DOHH2 (cell line): ENCODE data around the gene PCSK7.
A peak's percentile ranks its signal among the peaks of the same experiment; 100 is the strongest.

Experiments
- H3F3A ChIP-seq: fragments of 200-600 bp; sonication (generic), shearing (Covaris generic); 2 replicates; pipeline ENCODE4 v1.6.0; 2016; ENCODE audit warnings: antibody characterized with exemption, mild to moderate bottlenecking; ENCODE audit not compliant: control insufficient read depth, insufficient read depth
- H3K27ac ChIP-seq: fragments of 200-600 bp; sonication (generic); 2 replicates; pipeline ENCODE4 v1.5.1; 2014; ENCODE audit warnings: low read depth, mild to moderate bottlenecking, low read length, moderate library complexity
- H3K27me3 ChIP-seq: fragments of 200-600 bp; sonication (generic); 2 replicates; pipeline ENCODE4 v1.6.1; 2014; ENCODE audit warnings: mild to moderate bottlenecking, low read length, mixed read lengths; ENCODE audit not compliant: control insufficient read depth
- H3K36me3 ChIP-seq: fragments of 200-600 bp; sonication (generic); 2 replicates; pipeline ENCODE4 v1.6.1; 2014; ENCODE audit warnings: mild to moderate bottlenecking, low read length, moderate library complexity, mixed read lengths; ENCODE audit not compliant: control insufficient read depth
- H3K4me1 ChIP-seq: fragments of 200-600 bp; sonication (generic); 2 replicates; pipeline ENCODE4 v1.6.1; 2014; ENCODE audit warnings: mild to moderate bottlenecking, low read length, mixed read lengths; ENCODE audit not compliant: control insufficient read depth
- H3K4me2 ChIP-seq: fragments of 200-600 bp; sonication (generic); 2 replicates; pipeline ENCODE4 v1.6.0; 2014; ENCODE audit warnings: mild to moderate bottlenecking, low read length, moderate library complexity
- H3K4me3 ChIP-seq: fragments of 200-600 bp; sonication (generic); 2 replicates; pipeline ENCODE4 v1.5.1; 2014; ENCODE audit warnings: mild to moderate bottlenecking, low read length, mixed read lengths
- H3K79me2 ChIP-seq: fragments of 200-600 bp; sonication (generic); 2 replicates; pipeline ENCODE4 v1.6.1; 2014; ENCODE audit warnings: mild to moderate bottlenecking, low read length, mixed read lengths; ENCODE audit not compliant: control insufficient read depth
- H3K9me2 ChIP-seq: fragments of 200-600 bp; sonication (generic); replicated peaks from 2 replicates; pipeline ENCODE4 v1.6.1; 2014; ENCODE audit warnings: mild to moderate bottlenecking, low read length, mixed read lengths; ENCODE audit not compliant: control insufficient read depth
- H3K9me3 ChIP-seq: fragments of 200-600 bp; sonication (generic); 2 replicates; pipeline ENCODE4 v1.6.1; 2014; ENCODE audit warnings: antibody characterized with exemption, low read length, mixed read lengths; ENCODE audit not compliant: control insufficient read depth, insufficient read depth
- H4K20me1 ChIP-seq: fragments of 200-600 bp; sonication (generic); 2 replicates; pipeline ENCODE4 v1.6.0; 2014; ENCODE audit warnings: low read depth, mild to moderate bottlenecking, antibody characterized with exemption, low read length, moderate library complexity; ENCODE audit not compliant: control insufficient read depth, insufficient read depth
- EZH2phosphoT487 ChIP-seq: fragments of 200-600 bp; sonication (generic); IDR thresholded peaks from 2 replicates; pipeline ENCODE4 v1.6.1; 2017; ENCODE audit warnings: borderline replicate concordance, mild to moderate bottlenecking, antibody characterized with exemption, low read length, moderate library complexity, mixed read lengths
- TF ChIP-seq, protein P1 (sequence below): fragments of 200-600 bp; sonication (generic); IDR thresholded peaks from one replicate; pipeline ENCODE4 v1.5.1; 2014; ENCODE audit warnings: antibody characterized with exemption, mild to moderate bottlenecking, low read depth, low read length; ENCODE audit not compliant: poor library complexity, severe bottlenecking

Gene PCSK7

DNA sequence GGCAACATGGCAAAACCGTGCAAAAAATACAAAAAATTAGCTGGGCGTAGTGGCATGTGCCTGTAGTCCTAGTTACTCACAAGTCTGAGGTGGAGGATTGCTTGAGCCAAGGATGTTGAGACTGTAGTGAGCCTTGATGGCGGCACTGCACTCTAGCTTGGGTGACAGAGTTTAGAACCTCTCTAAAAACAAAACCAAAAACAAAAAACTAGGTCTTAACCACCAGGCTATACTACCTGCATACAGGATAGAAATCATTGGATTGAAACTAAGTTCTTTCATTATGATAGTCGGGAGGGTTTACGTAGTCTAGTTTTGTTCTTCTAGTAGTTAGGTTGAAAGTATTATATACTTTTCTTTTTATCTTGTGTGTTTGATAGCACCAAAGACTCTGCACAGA, 6.3 kb upstream of the PCSK7 start:
- no peak overlapping the region for H3K27ac ChIP-seq
- H3K36me3 ChIP-seq: peaks cover 19% of the 10 kb centered on the region
- no peaks in the 10 kb centered on the region for H3K27me3 ChIP-seq
- no peak overlapping the region for H3K4me3 ChIP-seq
- H3K9me2 ChIP-seq: no peaks in the 10 kb centered on the region
- H3F3A ChIP-seq: peaks cover 5% of the 10 kb centered on the region; the same call in 1 of the 2 replicates
- no peaks in the 10 kb centered on the region for H3K9me3 ChIP-seq
- TF ChIP-seq EZH2phosphoT487: no peak
- TF ChIP-seq, protein P1, sequence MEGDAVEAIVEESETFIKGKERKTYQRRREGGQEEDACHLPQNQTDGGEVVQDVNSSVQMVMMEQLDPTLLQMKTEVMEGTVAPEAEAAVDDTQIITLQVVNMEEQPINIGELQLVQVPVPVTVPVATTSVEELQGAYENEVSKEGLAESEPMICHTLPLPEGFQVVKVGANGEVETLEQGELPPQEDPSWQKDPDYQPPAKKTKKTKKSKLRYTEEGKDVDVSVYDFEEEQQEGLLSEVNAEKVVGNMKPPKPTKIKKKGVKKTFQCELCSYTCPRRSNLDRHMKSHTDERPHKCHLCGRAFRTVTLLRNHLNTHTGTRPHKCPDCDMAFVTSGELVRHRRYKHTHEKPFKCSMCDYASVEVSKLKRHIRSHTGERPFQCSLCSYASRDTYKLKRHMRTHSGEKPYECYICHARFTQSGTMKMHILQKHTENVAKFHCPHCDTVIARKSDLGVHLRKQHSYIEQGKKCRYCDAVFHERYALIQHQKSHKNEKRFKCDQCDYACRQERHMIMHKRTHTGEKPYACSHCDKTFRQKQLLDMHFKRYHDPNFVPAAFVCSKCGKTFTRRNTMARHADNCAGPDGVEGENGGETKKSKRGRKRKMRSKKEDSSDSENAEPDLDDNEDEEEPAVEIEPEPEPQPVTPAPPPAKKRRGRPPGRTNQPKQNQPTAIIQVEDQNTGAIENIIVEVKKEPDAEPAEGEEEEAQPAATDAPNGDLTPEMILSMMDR: no peak
- peaks cover 9% of the 10 kb centered on the region for H3K79me2 ChIP-seq
- no peak overlapping the region for H3K4me2 ChIP-seq
- no peaks in the 10 kb centered on the region for H4K20me1 ChIP-seq
- peaks cover 10% of the 10 kb centered on the region for H3K4me1 ChIP-seq

DNA sequence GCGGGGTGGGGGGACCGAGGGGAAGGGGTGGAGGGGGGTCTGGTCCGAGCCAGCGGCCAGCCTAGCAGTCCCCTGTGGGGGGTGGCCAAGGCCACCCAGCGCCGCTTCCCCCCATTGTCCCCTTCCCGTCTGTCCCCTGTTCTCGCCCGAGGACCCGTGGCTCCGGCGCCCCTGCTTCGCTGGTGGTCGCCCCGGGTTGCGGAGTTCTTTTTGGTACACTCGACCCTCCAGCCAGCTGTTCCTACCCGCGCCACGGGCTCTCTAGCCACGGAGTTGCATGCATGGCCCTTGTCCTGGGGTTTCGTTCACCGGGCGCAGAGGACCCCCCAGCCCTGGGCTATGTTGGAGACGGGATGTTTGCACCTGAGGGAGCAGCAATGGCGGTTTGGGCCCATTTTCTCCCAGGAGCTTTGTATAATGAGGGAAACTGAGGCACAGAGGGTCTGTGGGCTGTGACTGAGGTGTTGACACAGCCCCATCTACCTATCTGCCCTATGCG, 1.1 kb upstream of the PCSK7 start:
- H3K79me2 ChIP-seq: peaks cover 38% of the 10 kb centered on the region
- no peaks in the 10 kb centered on the region for H3K9me2 ChIP-seq
- TF ChIP-seq, protein P1: no peak
- no peak for TF ChIP-seq EZH2phosphoT487
- no peaks in the 10 kb centered on the region for H3K27me3 ChIP-seq
- peaks cover 24% of the 10 kb centered on the region for H3K36me3 ChIP-seq
- H3K4me2 ChIP-seq: peak overlapping the region; percentile 70
- H3K4me1 ChIP-seq: peaks cover 28% of the 10 kb centered on the region
- H3K27ac ChIP-seq: no peak overlapping the region
- H3K9me3 ChIP-seq: no peaks in the 10 kb centered on the region
- H4K20me1 ChIP-seq: no peaks in the 10 kb centered on the region
- peaks cover 5% of the 10 kb centered on the region; the same call in 1 of the 2 replicates for H3F3A ChIP-seq
- H3K4me3 ChIP-seq: peak overlapping the region; percentile 95

DNA sequence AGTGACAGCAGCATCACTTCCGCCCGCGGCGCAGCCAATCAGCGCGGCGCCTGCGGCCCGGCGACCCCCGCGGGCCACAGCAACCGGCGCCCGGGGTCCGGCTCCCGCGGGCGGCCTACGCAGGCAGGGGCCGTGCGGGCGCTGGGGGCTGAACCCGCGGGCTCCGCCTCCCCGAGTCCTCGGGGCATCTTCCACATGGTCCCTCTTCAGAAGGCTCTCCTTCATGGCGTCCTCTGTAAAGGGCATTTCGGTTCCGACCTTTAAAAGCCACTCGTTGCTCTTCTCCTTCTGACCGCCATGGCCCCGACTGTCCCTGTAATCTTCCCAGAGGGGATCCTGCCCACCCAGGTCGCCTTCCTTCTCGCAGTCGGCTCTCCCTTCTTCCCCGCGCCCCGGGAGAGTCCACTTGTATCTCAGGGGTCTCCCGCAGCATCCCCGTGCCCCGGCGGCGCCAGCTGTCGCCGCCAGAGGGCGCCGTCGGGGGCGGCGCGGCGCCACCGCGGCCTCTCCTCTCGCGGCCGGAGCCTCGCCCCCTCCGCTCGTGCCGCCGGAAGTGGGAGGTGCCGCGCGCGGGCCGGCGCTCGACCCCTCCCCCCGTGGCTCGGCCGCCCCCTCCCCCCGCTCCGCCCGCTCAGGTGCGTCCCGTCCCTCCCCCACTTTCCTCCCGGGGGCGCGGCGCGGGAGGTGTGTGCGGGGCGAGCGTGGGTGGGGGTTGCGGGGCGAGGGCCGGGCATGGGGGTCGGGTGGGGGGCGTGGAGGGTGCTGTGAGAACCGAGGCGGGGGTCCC, 412 bp upstream of the PCSK7 start, which contains the start of gene RNF214:
TSS of gene RNF214 (plus strand) at position 580 of the 787 bp plus-strand sequence. CDS start 1,602 bp downstream, outside the sequence.
- no peak for TF ChIP-seq EZH2phosphoT487
- TF ChIP-seq, protein P1: peak; percentile 85
- H3K36me3 ChIP-seq: peaks cover 28% of the 10 kb centered on the region
- peaks cover 38% of the 10 kb centered on the region for H3K79me2 ChIP-seq
- peaks cover 5% of the 10 kb centered on the region; the same call in 1 of the 2 replicates for H3F3A ChIP-seq
- H3K27me3 ChIP-seq: no peaks in the 10 kb centered on the region
- peaks cover 28% of the 10 kb centered on the region for H3K4me1 ChIP-seq
- H3K9me3 ChIP-seq: no peaks in the 10 kb centered on the region
- H3K4me2 ChIP-seq: peak within 1 kb of the TSS; percentile 81
- H3K4me3 ChIP-seq: peak within 1 kb of the TSS; percentile 95
- H4K20me1 ChIP-seq: no peaks in the 10 kb centered on the region
- H3K9me2 ChIP-seq: no peaks in the 10 kb centered on the region
- H3K27ac ChIP-seq: peak within 1 kb of the TSS; percentile 66
